GM12878 (cell line): ENCODE data around the gene GRIA4. TPM values are rescaled to one million over a fixed set of nuclear protein-coding genes. Genes with fewer than 3 reads are reported as not detected.

ENCODE experiments used
- ATAC-seq: fragments of 200-7000 bp; cut with Tn5 transposase; 3 replicates; pipeline ENCODE4 v1.9.1; 2020; ENCODE audit warnings: mild to moderate bottlenecking, moderate library complexity
- BruUV-seq: library from RNA; stranded (reverse); fragments of 400-500 nt; replicated peaks from 2 replicates; lab custom pipeline; 2021; lab: Mats Ljungman, UMichigan
- CTCF ChIA-PET: fragments of 300-600 bp; sonication (Branson Sonifier 250); formaldehyde crosslinking; extraction: SDS; loops from one replicate; lab custom pipeline; 2021; ENCODE audit warnings: inconsistent platforms; lab: Yijun Ruan, JAX
- POLR2A ChIA-PET: fragments of 350-600 bp; formaldehyde crosslinking; extraction: SDS; loops from one replicate; lab custom pipeline; 2021; ENCODE audit warnings: inconsistent platforms; lab: Charles Lee
- RAD21 ChIA-PET: fragments of 300-600 bp; sonication (Branson Sonifier 250); formaldehyde crosslinking; loops from one replicate; lab custom pipeline; 2023; ENCODE audit warnings: antibody characterized with exemption; ENCODE audit not compliant: unreplicated experiment; lab: Charles Lee
- SMC1A ChIA-PET: fragments of 300-600 bp; sonication (Branson Sonifier 250); formaldehyde crosslinking; loops from one replicate; lab custom pipeline; 2023; ENCODE audit not compliant: unreplicated experiment, uncharacterized antibody; lab: Charles Lee
- DNase-seq: peaks from one replicate; pipeline ENCODE4 v3.0.0-alpha.2; 2011; ENCODE audit warnings: low read depth, low spot score
- FAIRE-seq: peaks from 3 replicates; lab custom pipeline; 2011; peaks lifted over from hg19 to GRCh38; lab: Jason Lieb, UNC
- H2AFZ ChIP-seq: 2 replicates; pipeline ENCODE4 v1.6.0; 2011; ENCODE audit warnings: low read depth, low read length, control low read depth; ENCODE audit not compliant: control insufficient read depth
- H3K27ac ChIP-seq: 2 replicates; pipeline ENCODE4 v1.5.1; 2011; ENCODE audit warnings: control low read depth; ENCODE audit not compliant: control insufficient read depth, insufficient read depth
- H3K27me3 ChIP-seq, 2 experiments: replicated peaks in 1 of 2; 2 replicates each; pipeline versions ENCODE4 v1.6.0 to v1.6.1; 2011; ENCODE audit warnings: low read length in 1 of 2; ENCODE audit not compliant: control insufficient read depth in 2 of 2, insufficient read depth in 2 of 2
- H3K36me3 ChIP-seq, 2 experiments: 2 replicates each; pipeline ENCODE4 v1.5.1; 2011; ENCODE audit warnings: low read length in 1 of 2; ENCODE audit not compliant: control insufficient read depth in 2 of 2, insufficient read depth in 2 of 2
- H3K4me1 ChIP-seq: 2 replicates; pipeline ENCODE4 v1.6.1; 2011; ENCODE audit warnings: mild to moderate bottlenecking, low read length, moderate library complexity, mixed read lengths; ENCODE audit not compliant: control insufficient read depth, insufficient read depth
- H3K4me2 ChIP-seq: 2 replicates; pipeline ENCODE4 v1.6.0; 2011; ENCODE audit warnings: control low read depth; ENCODE audit not compliant: control insufficient read depth, insufficient read depth
- H3K4me3 ChIP-seq: fragments of 200-600 bp; sonication (generic); 2 replicates; pipeline ENCODE4 v1.5.1; 2016
- H3K79me2 ChIP-seq: 2 replicates; pipeline ENCODE4 v1.6.0; 2011; ENCODE audit warnings: low read length; ENCODE audit not compliant: control insufficient read depth, insufficient read depth
- H3K9ac ChIP-seq: 2 replicates; pipeline ENCODE4 v1.8.0; 2011; ENCODE audit warnings: low read length, control low read depth, mixed read lengths; ENCODE audit not compliant: control insufficient read depth, insufficient read depth
- H3K9me3 ChIP-seq: replicated peaks from 3 replicates; pipeline ENCODE4 v1.5.1; 2011; ENCODE audit warnings: mild to moderate bottlenecking, low read length; ENCODE audit not compliant: control insufficient read depth, insufficient read depth
- H4K20me1 ChIP-seq: 2 replicates; pipeline ENCODE4 v1.6.0; 2011; ENCODE audit not compliant: control insufficient read depth, insufficient read depth
- BACH1 ChIP-seq: fragments of 450-650 bp; IDR thresholded peaks from 2 replicates; pipeline ENCODE4 v1.6.1; 2017; ENCODE audit warnings: mild to moderate bottlenecking, borderline replicate concordance
- CHD2 ChIP-seq: IDR thresholded peaks from 2 replicates; pipeline ENCODE4 v1.6.1; 2011; ENCODE audit warnings: low read depth, low read length, improper control_type of control experiment, borderline replicate concordance
- RELA ChIP-seq: fragments of 450-650 bp; IDR thresholded peaks from 2 replicates; pipeline ENCODE4 v1.8.0; 2014; ENCODE audit warnings: borderline replicate concordance; ENCODE audit not compliant: partially characterized antibody
- WGBS: methylation state at CpG from one replicate; pipeline ENCODE4 v1.1.6; 2016; ENCODE audit warnings: low lambda C conversion rate; ENCODE audit not compliant: insufficient replicate concordance, insufficient coverage; ENCODE audit errors: missing lambda C conversion rate; 5-methylcytosine and 5-hydroxymethylcytosine counted together
- in situ Hi-C: fragments of 300-500 bp; cut with MboI; formaldehyde crosslinking; loops from 9 replicates; pipeline ENCODE4 v1.14.3; 2018; ENCODE audit warnings: mixed read lengths
- intact Hi-C: fragments of 100-400 bp; cut with micrococcal nuclease; formaldehyde crosslinking; loops from one replicate; pipeline ENCODE4 v1.14.2; 2022; ENCODE audit not compliant: unreplicated experiment
- polyA plus RNA-seq, 11 experiments: library from polyadenylated mRNA; depleted of rRNA in 4 of 11; unstranded in 6 of 11; stranded (reverse) in 5 of 11; fragments of >200 nt; fragmentation: Nextera tagmentation in 4 of 11; fragmentation: Illumina TruSeq in 1 of 11; extraction: Ambion mirVana in 4 of 11; extraction: Trizol in 1 of 11; gene quantifications; 1 replicate in 1 of 11; 2 replicates in 10 of 11; pipeline versions ENCODE4 v1.2.1 to v1.2.3, GENCODE V29; 2011 to 2016; ENCODE audit warnings: inconsistent platforms in 2 of 11, missing spikeins in 2 of 11, low read depth in 1 of 11
- total RNA-seq, 4 experiments: library from RNA; depleted of rRNA in 3 of 4; stranded (reverse); fragments of >200 nt in 3 of 4; fragmentation: Illumina TruSeq in 1 of 4; extraction: Trizol in 1 of 4; gene quantifications; 2 replicates each; pipeline versions ENCODE4 v1.2.1 to v1.2.3, GENCODE V29; 2013 to 2021
- TF ChIP-seq, protein P1 (sequence below): fragments of 450-650 bp; IDR thresholded peaks from 2 replicates; pipeline ENCODE4 v1.6.1; 2017; ENCODE audit warnings: mild to moderate bottlenecking, moderate library complexity
- TF ChIP-seq, protein P2 (sequence below): IDR thresholded peaks from 2 replicates; pipeline ENCODE4 v1.6.1; 2012; ENCODE audit warnings: low read depth, low read length, improper control_type of control experiment
- TF ChIP-seq, protein P3 (sequence below), 3 experiments: IDR thresholded peaks in 2 of 3; conservative IDR thresholded peaks in 1 of 3; 2 replicates each; pipeline ENCODE4 v1.5.1; 2011; ENCODE audit warnings: low read depth in 3 of 3, low read length in 3 of 3, mild to moderate bottlenecking in 3 of 3, control low read depth in 2 of 3, moderate library complexity in 2 of 3, inconsistent platforms in 1 of 3, mixed read lengths in 1 of 3; ENCODE audit not compliant: control insufficient read depth in 2 of 3, insufficient read depth in 1 of 3; ENCODE audit errors: extremely low read depth in 1 of 3

The GRIA4 gene
- total and polyA plus RNA-seq, 10 of the 15 experiments (the other 5 are each of a cell fraction or from before 2014, with no cell fraction given): 0.04 TPM; not detected in 9

DNA sequence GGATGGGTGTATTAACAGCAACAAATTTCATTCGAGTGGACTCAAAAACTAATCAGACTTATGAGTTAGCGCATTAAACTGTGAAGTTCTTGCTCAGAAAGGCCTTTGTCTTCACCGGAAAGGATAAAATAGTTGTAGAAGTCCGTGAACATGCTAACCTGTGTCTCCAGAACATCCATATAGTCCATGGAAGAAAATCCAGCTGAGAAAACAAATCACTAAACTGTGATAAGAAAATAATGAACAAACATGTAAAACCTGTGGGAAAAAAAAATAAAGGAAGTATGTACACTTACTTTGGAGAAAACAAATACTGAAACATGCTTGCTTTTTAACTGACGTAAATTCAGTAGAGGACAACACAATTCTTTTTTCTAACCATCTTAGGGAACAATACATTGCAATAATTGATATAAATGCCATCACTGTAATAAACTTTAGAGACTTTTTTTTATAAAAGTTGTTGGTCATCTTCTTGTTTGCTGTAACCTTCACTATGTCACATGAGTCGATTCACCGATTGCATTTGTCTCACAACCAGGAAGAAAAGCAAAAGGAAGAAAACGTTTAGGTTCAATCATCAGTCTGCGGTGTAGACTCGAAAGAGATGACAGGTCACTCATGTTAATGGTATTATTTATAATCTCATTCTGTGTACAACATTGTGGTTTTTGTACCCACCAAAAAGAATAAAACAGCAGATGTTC, 370.3 kb downstream of the GRIA4 start:
- CTCF ChIA-PET: interaction anchor here (1.6 kb wide), 1 partner anchor 15 kb away, joined by 3 read pairs; no protein-coding TSS in a partner anchor

More for the DNA sequence above, 370.3 kb downstream of the GRIA4 start:
- Histone ChIP-seq H3K9ac (no peak overlapping the region), H4K20me1 (no peaks in the 10 kb centered on the region), H3K27me3 (no peaks in the 10 kb centered on the region), H3K4me1 (no peaks in the 10 kb centered on the region), H3K27ac (no peak overlapping the region), H3K36me3 (no peaks in the 10 kb centered on the region), H3K79me2 (no peaks in the 10 kb centered on the region), H3K4me3 (no peak overlapping the region), H3K4me2 (no peak overlapping the region), H2AFZ (no peak overlapping the region), H3K9me3 (no peaks in the 10 kb centered on the region)
- intact Hi-C loops (no loop called here), in situ Hi-C loops (no loop called here)
- WGBS: 62% methylated on average over 10 of the region's 10 CpGs
- ATAC-seq (no peak), DNase-seq (no peak), FAIRE-seq (no peak)
- TF ChIP-seq, protein P1, sequence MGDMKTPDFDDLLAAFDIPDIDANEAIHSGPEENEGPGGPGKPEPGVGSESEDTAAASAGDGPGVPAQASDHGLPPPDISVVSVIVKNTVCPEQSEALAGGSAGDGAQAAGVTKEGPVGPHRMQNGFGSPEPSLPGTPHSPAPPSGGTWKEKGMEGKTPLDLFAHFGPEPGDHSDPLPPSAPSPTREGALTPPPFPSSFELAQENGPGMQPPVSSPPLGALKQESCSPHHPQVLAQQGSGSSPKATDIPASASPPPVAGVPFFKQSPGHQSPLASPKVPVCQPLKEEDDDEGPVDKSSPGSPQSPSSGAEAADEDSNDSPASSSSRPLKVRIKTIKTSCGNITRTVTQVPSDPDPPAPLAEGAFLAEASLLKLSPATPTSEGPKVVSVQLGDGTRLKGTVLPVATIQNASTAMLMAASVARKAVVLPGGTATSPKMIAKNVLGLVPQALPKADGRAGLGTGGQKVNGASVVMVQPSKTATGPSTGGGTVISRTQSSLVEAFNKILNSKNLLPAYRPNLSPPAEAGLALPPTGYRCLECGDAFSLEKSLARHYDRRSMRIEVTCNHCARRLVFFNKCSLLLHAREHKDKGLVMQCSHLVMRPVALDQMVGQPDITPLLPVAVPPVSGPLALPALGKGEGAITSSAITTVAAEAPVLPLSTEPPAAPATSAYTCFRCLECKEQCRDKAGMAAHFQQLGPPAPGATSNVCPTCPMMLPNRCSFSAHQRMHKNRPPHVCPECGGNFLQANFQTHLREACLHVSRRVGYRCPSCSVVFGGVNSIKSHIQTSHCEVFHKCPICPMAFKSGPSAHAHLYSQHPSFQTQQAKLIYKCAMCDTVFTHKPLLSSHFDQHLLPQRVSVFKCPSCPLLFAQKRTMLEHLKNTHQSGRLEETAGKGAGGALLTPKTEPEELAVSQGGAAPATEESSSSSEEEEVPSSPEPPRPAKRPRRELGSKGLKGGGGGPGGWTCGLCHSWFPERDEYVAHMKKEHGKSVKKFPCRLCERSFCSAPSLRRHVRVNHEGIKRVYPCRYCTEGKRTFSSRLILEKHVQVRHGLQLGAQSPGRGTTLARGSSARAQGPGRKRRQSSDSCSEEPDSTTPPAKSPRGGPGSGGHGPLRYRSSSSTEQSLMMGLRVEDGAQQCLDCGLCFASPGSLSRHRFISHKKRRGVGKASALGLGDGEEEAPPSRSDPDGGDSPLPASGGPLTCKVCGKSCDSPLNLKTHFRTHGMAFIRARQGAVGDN: no peak
- TF ChIP-seq RELA (no peak), CHD2 (no peak), BACH1 (no peak)
- TF ChIP-seq, protein P2, sequence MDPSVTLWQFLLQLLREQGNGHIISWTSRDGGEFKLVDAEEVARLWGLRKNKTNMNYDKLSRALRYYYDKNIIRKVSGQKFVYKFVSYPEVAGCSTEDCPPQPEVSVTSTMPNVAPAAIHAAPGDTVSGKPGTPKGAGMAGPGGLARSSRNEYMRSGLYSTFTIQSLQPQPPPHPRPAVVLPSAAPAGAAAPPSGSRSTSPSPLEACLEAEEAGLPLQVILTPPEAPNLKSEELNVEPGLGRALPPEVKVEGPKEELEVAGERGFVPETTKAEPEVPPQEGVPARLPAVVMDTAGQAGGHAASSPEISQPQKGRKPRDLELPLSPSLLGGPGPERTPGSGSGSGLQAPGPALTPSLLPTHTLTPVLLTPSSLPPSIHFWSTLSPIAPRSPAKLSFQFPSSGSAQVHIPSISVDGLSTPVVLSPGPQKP: no peak
- TF ChIP-seq, protein P3, sequence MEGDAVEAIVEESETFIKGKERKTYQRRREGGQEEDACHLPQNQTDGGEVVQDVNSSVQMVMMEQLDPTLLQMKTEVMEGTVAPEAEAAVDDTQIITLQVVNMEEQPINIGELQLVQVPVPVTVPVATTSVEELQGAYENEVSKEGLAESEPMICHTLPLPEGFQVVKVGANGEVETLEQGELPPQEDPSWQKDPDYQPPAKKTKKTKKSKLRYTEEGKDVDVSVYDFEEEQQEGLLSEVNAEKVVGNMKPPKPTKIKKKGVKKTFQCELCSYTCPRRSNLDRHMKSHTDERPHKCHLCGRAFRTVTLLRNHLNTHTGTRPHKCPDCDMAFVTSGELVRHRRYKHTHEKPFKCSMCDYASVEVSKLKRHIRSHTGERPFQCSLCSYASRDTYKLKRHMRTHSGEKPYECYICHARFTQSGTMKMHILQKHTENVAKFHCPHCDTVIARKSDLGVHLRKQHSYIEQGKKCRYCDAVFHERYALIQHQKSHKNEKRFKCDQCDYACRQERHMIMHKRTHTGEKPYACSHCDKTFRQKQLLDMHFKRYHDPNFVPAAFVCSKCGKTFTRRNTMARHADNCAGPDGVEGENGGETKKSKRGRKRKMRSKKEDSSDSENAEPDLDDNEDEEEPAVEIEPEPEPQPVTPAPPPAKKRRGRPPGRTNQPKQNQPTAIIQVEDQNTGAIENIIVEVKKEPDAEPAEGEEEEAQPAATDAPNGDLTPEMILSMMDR (IDR thresholded peaks at IDR 0.05 in 2 of 3, conservative IDR thresholded peaks at IDR 0.05 in 1 of 3; ENCODE audit: control insufficient read depth in 2 of 3, extremely low read depth in 1 of 3, insufficient read depth in 1 of 3, low read depth in 3 of 3, low read length in 3 of 3): no peak
- SMC1A ChIA-PET: no interaction called here
- RAD21 ChIA-PET: no interaction called here
- no TSS peak for BruUV-seq
- POLR2A ChIA-PET: no interaction called here
